GM23248 (cell line): Measurements from ENCODE around the gene PTPRN2. TPM values are rescaled to one million over a fixed set of nuclear protein-coding genes. Genes with fewer than 3 reads are reported as not detected.

Experiments used
- DNase-seq: peaks from one replicate; pipeline ENCODE4 v3.0.0-alpha.2; 2015
- H2AFZ ChIP-seq: fragments of 200-600 bp; sonication (generic); 2 replicates; pipeline ENCODE4 v1.6.1; 2016; ENCODE audit warnings: antibody characterized with exemption
- H3F3A ChIP-seq: fragments of 200-600 bp; sonication (generic); 2 replicates; pipeline ENCODE4 v1.6.1; 2016; ENCODE audit warnings: mild to moderate bottlenecking, antibody characterized with exemption, mixed run types; ENCODE audit not compliant: insufficient read depth
- H3K27ac ChIP-seq: fragments of 200-600 bp; sonication (generic); 2 replicates; pipeline ENCODE4 v1.5.1; 2016; ENCODE audit warnings: mild to moderate bottlenecking
- H3K27me3 ChIP-seq: fragments of 200-600 bp; sonication (generic); replicated peaks from 2 replicates; pipeline ENCODE4 v1.6.1; 2016; ENCODE audit warnings: mild to moderate bottlenecking; ENCODE audit not compliant: insufficient read depth
- H3K36me3 ChIP-seq: fragments of 200-600 bp; sonication (generic); 2 replicates; pipeline ENCODE4 v1.6.1; 2016; ENCODE audit warnings: low read depth, mild to moderate bottlenecking
- H3K4me1 ChIP-seq: fragments of 200-600 bp; sonication (generic); 2 replicates; pipeline ENCODE4 v1.6.1; 2016; ENCODE audit warnings: mild to moderate bottlenecking; ENCODE audit not compliant: insufficient read depth
- H3K4me2 ChIP-seq: fragments of 200-600 bp; sonication (generic); one replicate; pipeline ENCODE4 v1.6.1; 2016; ENCODE audit warnings: mild to moderate bottlenecking; ENCODE audit not compliant: unreplicated experiment
- H3K4me3 ChIP-seq: fragments of 200-600 bp; sonication (generic); 2 replicates; pipeline ENCODE4 v1.5.1; 2016; ENCODE audit warnings: mild to moderate bottlenecking
- H3K79me2 ChIP-seq: fragments of 200-600 bp; sonication (generic); 2 replicates; pipeline ENCODE4 v1.6.1; 2016; ENCODE audit warnings: mild to moderate bottlenecking; ENCODE audit not compliant: insufficient read depth
- H3K9ac ChIP-seq: fragments of 200-600 bp; sonication (generic); 2 replicates; pipeline ENCODE4 v1.6.1; 2016; ENCODE audit warnings: mild to moderate bottlenecking
- H3K9me2 ChIP-seq: fragments of 200-600 bp; sonication (generic); 2 replicates; pipeline ENCODE4 v1.6.1; 2016; ENCODE audit warnings: mixed run types, mild to moderate bottlenecking, moderate library complexity; ENCODE audit not compliant: insufficient read depth
- H3K9me3 ChIP-seq: fragments of 200-600 bp; sonication (generic); one replicate; pipeline ENCODE4 v1.6.1; 2017; ENCODE audit warnings: low read depth
- H4K20me1 ChIP-seq: fragments of 200-600 bp; sonication (generic); 2 replicates; pipeline ENCODE4 v1.6.0; 2016; ENCODE audit not compliant: insufficient read depth
- EZH2 ChIP-seq: fragments of 200-600 bp; sonication (generic); IDR thresholded peaks from 2 replicates; pipeline ENCODE4 v1.6.1; 2018; ENCODE audit warnings: antibody characterized with exemption, mild to moderate bottlenecking; ENCODE audit not compliant: insufficient read depth, poor library complexity, severe bottlenecking
- EZH2phosphoT487 ChIP-seq: fragments of 200-600 bp; sonication (generic); IDR thresholded peaks from 2 replicates; pipeline ENCODE4 v1.6.1; 2018; ENCODE audit warnings: antibody characterized with exemption, moderate library complexity, mild to moderate bottlenecking, low read depth; ENCODE audit not compliant: insufficient read depth
- WGBS, 2 experiments: methylation state at CpG; one replicate each; pipeline ENCODE4 v1.1.6; 2015 to 2017; ENCODE audit warnings: low lambda C conversion rate in 2 of 2, low coverage in 1 of 2; ENCODE audit errors: missing lambda C conversion rate in 2 of 2; 5-methylcytosine and 5-hydroxymethylcytosine counted together
- in situ Hi-C: fragments of 300-500 bp; cut with MboI; formaldehyde crosslinking; loops from 2 replicates; pipeline ENCODE4 v1.15.0; 2020
- polyA plus RNA-seq: library from polyadenylated mRNA; unstranded; fragments of >200 nt; fragmentation: Nextera tagmentation; extraction: Ambion mirVana; gene quantifications from 2 replicates; pipeline ENCODE4 v1.2.1, GENCODE V29; 2016
- total RNA-seq: library from RNA; depleted of rRNA; stranded (reverse); fragments of >200 nt; shearing (Covaris generic); gene quantifications from 2 replicates; pipeline ENCODE4 v1.2.3, GENCODE V29; 2014

PTPRN2 gene
- total and polyA plus RNA-seq, 2 experiments from 2014 or later: 0.13 TPM; not detected in 1

DNA sequence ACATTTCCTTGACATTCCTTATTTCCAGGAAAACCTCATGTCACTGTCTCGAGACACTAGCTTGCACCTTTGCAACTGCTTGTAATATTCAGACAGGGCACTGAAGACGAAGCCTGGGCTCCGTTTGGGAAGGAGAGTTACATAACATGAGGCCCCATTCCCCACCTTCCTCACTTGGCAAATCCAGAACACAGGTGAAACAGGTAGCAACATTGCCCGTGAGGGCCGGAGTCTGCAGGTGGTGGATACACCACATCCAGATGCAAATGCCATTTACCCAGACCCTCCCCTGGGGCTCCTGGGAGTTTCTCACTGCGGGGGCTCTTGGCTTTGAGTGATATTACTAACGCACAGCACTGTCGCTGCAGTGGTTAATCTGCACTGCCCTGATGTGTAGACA lies 491.0 kb downstream of the PTPRN2 start:
- in situ Hi-C loops: no loop called here

GRCh38 chr7:158094671-158095226 lies 492.9 kb downstream of the PTPRN2 start:
- in situ Hi-C loops: no loop called here
- Histone ChIP-seq H3F3A (no peaks in the 10 kb centered on the region), H3K9ac (no peak overlapping the region), H3K4me3 (no peak overlapping the region), H3K27ac (no peak overlapping the region), H3K36me3 (no peaks in the 10 kb centered on the region), H3K79me2 (no peaks in the 10 kb centered on the region), H3K9me2 (no peaks in the 10 kb centered on the region), H3K27me3 (no peaks in the 10 kb centered on the region), H3K9me3 (no peaks in the 10 kb centered on the region), H4K20me1 (no peaks in the 10 kb centered on the region), H3K4me1 (no peaks in the 10 kb centered on the region), H3K4me2 (no peak overlapping the region), H2AFZ (no peak overlapping the region)
- WGBS, 2 experiments: 25 to 28% methylated on average over 12 of the region's 12 CpGs
- DNase-seq: no peak
- no peak for TF ChIP-seq EZH2

More for the DNA sequence above, 491.0 kb downstream of the PTPRN2 start:
- H3K36me3 ChIP-seq: no peaks in the 10 kb centered on the region
- H3K4me1 ChIP-seq: no peaks in the 10 kb centered on the region
- H3K9me2 ChIP-seq: no peaks in the 10 kb centered on the region
- H3K79me2 ChIP-seq: no peaks in the 10 kb centered on the region
- no peaks in the 10 kb centered on the region for H3F3A ChIP-seq
- no peaks in the 10 kb centered on the region for H3K9me3 ChIP-seq
- no peaks in the 10 kb centered on the region for H4K20me1 ChIP-seq
- 28 to 31% methylated on average over 8 of the region's 8 CpGs for WGBS, 2 experiments
- no peak overlapping the region for H3K27ac ChIP-seq
- no peak overlapping the region for H3K4me2 ChIP-seq
- H3K27me3 ChIP-seq: no peaks in the 10 kb centered on the region
- no peak overlapping the region for H3K9ac ChIP-seq
- no peak overlapping the region for H3K4me3 ChIP-seq
- no peak overlapping the region for H2AFZ ChIP-seq
- DNase-seq: no peak
- TF ChIP-seq EZH2phosphoT487 (no peak), EZH2 (no peak)

DNA sequence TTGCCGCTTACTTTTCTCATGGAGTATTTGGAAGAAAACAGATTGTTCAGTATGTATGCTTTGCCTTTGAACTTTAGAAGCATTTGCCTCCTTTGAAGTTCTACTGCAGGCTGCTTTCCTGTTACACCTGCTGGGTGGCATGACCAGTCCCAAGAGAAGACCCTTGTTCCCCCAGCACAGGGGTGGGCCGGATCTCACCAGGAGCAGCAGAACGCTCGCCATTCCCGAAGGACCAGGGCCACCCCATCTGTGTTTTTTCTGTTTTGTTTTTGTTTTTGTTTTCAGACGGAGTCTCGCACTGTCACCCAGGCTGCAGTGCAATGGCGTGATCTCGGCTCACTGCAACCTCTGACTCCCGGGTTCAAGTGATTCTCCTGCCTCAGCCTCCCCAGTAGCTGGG lies 493.6 kb downstream of the PTPRN2 start:
- no peak overlapping the region for H2AFZ ChIP-seq
- H3K36me3 ChIP-seq: no peaks in the 10 kb centered on the region
- H3K4me3 ChIP-seq: no peak overlapping the region
- in situ Hi-C loops: no loop called here
- H4K20me1 ChIP-seq: no peaks in the 10 kb centered on the region
- H3K4me1 ChIP-seq: no peaks in the 10 kb centered on the region
- 46 to 64% methylated on average over 10 of the region's 10 CpGs for WGBS, 2 experiments
- H3K4me2 ChIP-seq: no peak overlapping the region
- no peaks in the 10 kb centered on the region for H3K27me3 ChIP-seq
- no peaks in the 10 kb centered on the region for H3K9me2 ChIP-seq
- no peaks in the 10 kb centered on the region for H3K79me2 ChIP-seq
- no peak for DNase-seq
- no peak overlapping the region for H3K27ac ChIP-seq
- no peaks in the 10 kb centered on the region for H3F3A ChIP-seq
- no peak for TF ChIP-seq EZH2phosphoT487
- no peak for TF ChIP-seq EZH2
- no peaks in the 10 kb centered on the region for H3K9me3 ChIP-seq
- H3K9ac ChIP-seq: no peak overlapping the region

- Histone ChIP-seq H3K27ac (no peak overlapping the region), H3K4me3 (no peak overlapping the region), H3K36me3 (no peaks in the 10 kb centered on the region), H3K9ac (no peak overlapping the region), H2AFZ (no peak overlapping the region), H4K20me1 (no peaks in the 10 kb centered on the region), H3K4me2 (no peak overlapping the region), H3K79me2 (no peaks in the 10 kb centered on the region), H3F3A (no peaks in the 10 kb centered on the region), H3K4me1 (no peaks in the 10 kb centered on the region), H3K9me3 (no peaks in the 10 kb centered on the region), H3K9me2 (no peaks in the 10 kb centered on the region), H3K27me3 (no peaks in the 10 kb centered on the region)
- no peak for DNase-seq
- WGBS, 2 experiments: 12 to 34% methylated on average over 9 to 19 of the region's 20 CpGs
- no peak for TF ChIP-seq EZH2phosphoT487
- TF ChIP-seq EZH2: no peak
- in situ Hi-C loops: no loop called here
These were observed 494.3 kb downstream of the PTPRN2 start for GRCh38 chr7:158093156-158093796.

DNA sequence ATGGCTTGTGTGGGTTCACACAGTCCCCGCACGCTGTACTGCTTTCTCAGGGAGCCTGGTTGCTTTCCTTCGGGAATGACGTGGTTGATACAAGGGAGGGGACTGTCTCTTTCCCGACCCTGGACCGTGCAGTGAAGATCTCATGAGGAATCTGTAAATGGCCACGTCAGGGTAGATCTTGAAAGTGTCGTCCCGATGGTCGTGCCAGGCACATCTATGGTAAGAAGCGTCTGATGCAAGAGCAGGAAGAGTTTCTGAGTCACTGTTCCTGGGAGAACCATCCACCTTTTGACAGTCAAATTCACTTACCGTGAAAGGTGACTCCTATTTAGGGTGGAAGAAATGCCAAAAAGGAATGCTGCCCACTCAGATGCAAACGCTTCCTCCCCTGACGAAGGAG lies 500.4 kb downstream of the PTPRN2 start:
- H3K27ac ChIP-seq: no peak overlapping the region

More for the DNA sequence above, 500.4 kb downstream of the PTPRN2 start:
- Histone ChIP-seq H3K36me3 (no peaks in the 10 kb centered on the region), H3K9me2 (no peaks in the 10 kb centered on the region), H3K9ac (no peak overlapping the region), H3K4me3 (no peak overlapping the region), H2AFZ (no peak overlapping the region), H3K4me2 (no peak overlapping the region), H3K79me2 (no peaks in the 10 kb centered on the region), H3K27me3 (no peaks in the 10 kb centered on the region), H4K20me1 (no peaks in the 10 kb centered on the region), H3K4me1 (no peaks in the 10 kb centered on the region), H3F3A (no peaks in the 10 kb centered on the region), H3K9me3 (no peaks in the 10 kb centered on the region)
- WGBS, 2 experiments: 41 to 49% methylated on average over 14 of the region's 14 CpGs
- in situ Hi-C loops: no loop called here
- no peak for DNase-seq
- TF ChIP-seq EZH2 (no peak), EZH2phosphoT487 (no peak)
